ENCODE results near the gene NOS1AP.

- TF ChIP-seq CTCF (IDR thresholded peaks at IDR 0.05) (no peak), POLR2A (IDR thresholded peaks at IDR 0.05; ENCODE audit: low read depth) (no peak), EP300 (IDR thresholded peaks at IDR 0.05) (no peak)
These were observed 319.1 kb downstream of the NOS1AP start for GRCh38 chr1:162388615-162389014.

Data from esophagus muscularis mucosa (tissue), 4 donors.